Muscle of arm (tissue), 12 donors: ENCODE data around the gene KATNBL1. TPM values are rescaled to one million over a fixed set of nuclear protein-coding genes. Genes with fewer than 3 reads are reported as not detected.
"Not testable (repeated sequence)": the region's sequence is repeated elsewhere in the genome, so short reads cannot be mapped to it uniquely, and the experiment has no call there.

Experiments
- DNase-seq: peaks from one replicate; pipeline ENCODE4 v3.0.0-alpha.2; 2013
- polyA plus RNA-seq, 12 donors: library from polyadenylated mRNA; unstranded; fragments of 120-200 nt; gene quantifications; one replicate each; pipeline ENCODE4 v1.2.1, GENCODE V29; 2013; ENCODE audit not compliant: insufficient read length in 12 of 12

KATNBL1 gene
- polyA plus RNA-seq, 12 donors, result 64.5 to 175 (median 116) TPM; not detected in 1

- no peak for DNase-seq
These were observed 84.0 kb downstream of the KATNBL1 start for GRCh38 chr15:34125945-34126344.

- DNase-seq, result no peak
These were observed 85.2 kb downstream of the KATNBL1 start for GRCh38 chr15:34124651-34125050.

DNA sequence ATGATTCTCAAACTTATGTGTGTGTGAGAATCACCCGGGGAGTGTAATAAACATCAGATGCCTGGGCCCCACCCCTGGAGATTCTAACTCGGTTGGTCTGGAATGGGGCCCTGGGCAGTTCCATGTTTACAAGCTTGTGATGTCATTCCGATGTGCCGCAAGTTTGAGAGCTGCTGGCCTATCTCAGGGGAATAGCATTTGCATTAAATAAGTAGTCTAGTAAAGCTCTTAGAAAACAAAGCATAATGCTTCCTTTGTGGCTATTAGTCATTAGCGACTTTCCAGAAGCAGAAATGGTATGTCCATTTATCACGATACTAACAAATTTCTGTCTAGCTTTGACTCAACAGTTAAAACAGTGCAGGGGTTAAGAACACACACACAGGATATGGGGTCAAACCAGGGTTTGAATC is 87.1 kb downstream of the KATNBL1 start:
- DNase-seq, result no peak

GRCh38 chr15:34121786-34122185 is 88.1 kb downstream of the KATNBL1 start:
- DNase-seq, result not testable (repeated sequence)

GRCh38 chr15:34120420-34120819 is 89.5 kb downstream of the KATNBL1 start:
- not testable (repeated sequence) for DNase-seq

DNA sequence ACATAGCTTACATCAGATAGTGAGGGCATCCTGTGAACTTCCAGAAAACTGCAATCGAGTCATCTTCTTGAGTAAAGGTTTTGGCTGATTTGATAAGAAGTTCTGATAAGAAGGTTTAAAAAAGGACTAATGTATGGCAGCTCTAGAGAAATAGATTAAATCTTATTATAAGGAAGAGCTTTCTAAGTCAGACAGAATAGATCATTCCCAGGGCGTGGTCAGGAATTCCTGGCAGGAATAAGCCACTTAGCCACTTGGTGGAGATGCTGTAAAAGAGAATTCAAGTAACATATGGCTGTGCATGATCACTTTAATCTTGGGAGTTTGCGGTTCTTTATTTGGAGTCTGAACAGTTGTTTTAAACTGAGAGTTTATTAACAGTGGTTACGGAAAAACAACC is 90.6 kb downstream of the KATNBL1 start:
- DNase-seq, result no peak

DNA sequence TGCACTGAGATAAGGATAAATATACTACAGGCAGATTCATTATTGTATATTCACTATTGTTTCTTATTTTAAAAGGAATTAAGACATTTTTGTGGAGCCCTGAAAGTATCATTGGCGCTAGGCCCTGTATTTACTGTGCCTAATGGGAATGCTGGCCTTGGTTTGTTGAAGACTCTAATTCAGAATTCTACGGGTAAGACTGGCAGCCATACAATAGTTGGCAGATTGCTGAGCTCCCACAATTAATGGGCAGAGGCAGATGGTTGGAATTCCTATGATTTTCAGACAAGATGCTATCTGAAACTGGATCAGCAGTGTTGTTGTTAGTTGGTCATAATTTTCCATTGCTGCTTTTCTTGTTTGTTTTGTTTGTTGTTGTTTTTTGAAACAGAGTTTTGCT is 93.3 kb downstream of the KATNBL1 start:
- DNase-seq, result no peak

- no peak for DNase-seq
These were observed 95.2 kb downstream of the KATNBL1 start for GRCh38 chr15:34114739-34115138.

DNA sequence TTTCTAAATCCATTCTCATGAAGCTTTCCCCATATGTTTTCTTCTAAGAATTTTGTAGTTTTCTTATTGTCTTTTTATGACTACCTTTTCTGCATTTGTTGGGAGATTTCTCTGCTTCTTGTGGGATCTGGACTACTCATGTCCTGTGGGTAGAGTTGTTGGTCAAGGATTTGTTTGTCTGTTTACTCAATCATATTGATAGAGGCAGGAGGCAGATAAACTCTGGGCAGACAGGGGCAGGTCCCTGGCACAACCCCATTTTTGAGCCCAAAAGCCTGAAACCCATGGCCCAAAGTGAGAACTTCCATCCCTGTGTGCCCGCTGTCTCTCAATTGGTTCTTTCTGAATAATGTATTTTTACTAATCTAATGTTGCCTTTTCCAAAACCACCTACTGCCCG is 95.7 kb downstream of the KATNBL1 start:
- DNase-seq, result no peak

GRCh38 chr15:34111488-34111887 is 98.4 kb downstream of the KATNBL1 start:
- no peak for DNase-seq

- DNase-seq, result no peak
These were observed 99.9 kb downstream of the KATNBL1 start for GRCh38 chr15:34109797-34110663.

- DNase-seq, result no peak
These were observed 102.6 kb downstream of the KATNBL1 start for GRCh38 chr15:34107315-34107714.

- no peak for DNase-seq
These were observed 103.5 kb downstream of the KATNBL1 start for GRCh38 chr15:34106423-34106822.

DNA sequence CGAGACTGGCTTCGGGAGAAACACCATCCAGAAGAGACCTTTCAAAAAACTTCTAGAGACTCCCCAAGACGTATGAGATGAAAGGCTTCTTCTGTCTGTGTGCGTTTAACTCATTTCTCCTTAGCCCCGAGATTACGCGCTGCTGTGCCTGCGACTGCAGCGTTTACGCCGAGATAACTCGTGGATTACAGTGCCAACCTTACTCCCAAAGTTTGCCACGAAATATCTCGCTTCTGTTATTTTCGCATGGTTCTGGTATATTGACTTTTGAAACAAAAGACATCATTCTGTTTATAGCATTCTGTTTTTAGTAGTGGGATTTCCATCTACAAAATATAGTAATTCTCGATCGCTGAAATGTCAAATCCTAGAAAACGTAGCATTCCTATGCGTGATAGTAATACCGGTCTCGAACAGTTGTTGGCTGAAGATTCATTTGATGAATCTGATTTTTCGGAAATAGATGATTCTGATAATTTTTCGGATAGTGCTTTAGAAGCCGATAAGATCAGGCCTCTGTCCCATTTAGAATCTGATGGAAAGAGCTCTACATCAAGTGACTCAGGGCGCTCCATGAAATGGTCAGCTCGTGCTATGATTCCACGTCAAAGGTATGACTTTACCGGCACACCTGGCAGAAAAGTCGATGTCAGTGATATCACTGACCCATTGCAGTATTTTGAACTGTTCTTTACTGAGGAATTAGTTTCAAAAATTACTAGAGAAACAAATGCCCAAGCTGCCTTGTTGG is 107.5 kb downstream of the KATNBL1 start:
- no peak for DNase-seq

- DNase-seq, result peak; percentile 99
These were observed 108.3 kb downstream of the KATNBL1 start, which contains the start of the genes EMC7 and PGBD4 for GRCh38 chr15:34101366-34102174. EMC7 (minus strand) TSS chr15:34101862; CDS start chr15:34101839, 23 bp downstream. PGBD4 (plus strand) TSS chr15:34102083; CDS start chr15:34102532, 449 bp downstream.

DNA sequence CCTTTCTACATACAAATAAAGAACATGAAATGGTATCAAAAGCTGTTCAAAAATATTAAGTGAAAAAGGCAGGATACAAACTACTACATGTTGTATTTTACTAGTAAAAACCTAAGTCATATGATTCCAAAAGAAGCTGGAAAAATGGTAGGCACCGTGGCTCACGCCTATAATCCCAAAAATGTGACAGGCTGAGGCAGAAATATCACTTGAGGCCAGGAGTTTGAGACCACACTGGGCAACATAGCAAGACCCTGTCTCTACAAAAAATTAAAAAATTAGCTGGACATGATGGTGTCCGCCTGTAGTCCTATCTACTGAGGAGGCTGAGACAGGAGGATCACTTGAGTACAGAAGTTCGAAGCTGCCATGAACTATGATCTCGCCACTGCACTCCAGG is 110.0 kb downstream of the KATNBL1 start:
- DNase-seq, result no peak

Other genes starting within 250 kb of the KATNBL1 start
- under 1 TPM in 8 of 12 donors, not detected in 4; 0.04 to 0.17 (median 0.08) TPM for gene CHRM5, start 241.6 kb downstream of the KATNBL1 start, polyA plus RNA-seq
- gene AVEN, start 170.9 kb downstream of the KATNBL1 start, polyA plus RNA-seq, result 10 to 100 TPM in 11 of 12 donors, not detected in 1; 13.7 to 22.3 (median 19.0) TPM
- 10 to 100 TPM in 11 of 12 donors, not detected in 1; 33.8 to 66.2 (median 55.7) TPM for gene EMC7, start 108.2 kb downstream of the KATNBL1 start, polyA plus RNA-seq
- gene PGBD4, start 108.0 kb downstream of the KATNBL1 start, polyA plus RNA-seq, result 1 to 10 TPM in 11 of 12 donors, not detected in 1; 1.2 to 2.3 (median 2.0) TPM
- 100 to 1,000 TPM in 1 of 12 donors, 10 to 100 TPM in 10, not detected in 1; 69.0 to 147 (median 82.7) TPM for gene EMC4, start 14.9 kb upstream of the KATNBL1 start, polyA plus RNA-seq
- gene SLC12A6, start 127.7 kb upstream of the KATNBL1 start, polyA plus RNA-seq, result 10 to 100 TPM in 11 of 12 donors, not detected in 1; 14.3 to 26.0 (median 20.9) TPM
- gene NOP10, start 133.0 kb upstream of the KATNBL1 start, polyA plus RNA-seq, result 100 to 1,000 TPM in 5 of 12 donors, 10 to 100 TPM in 6, not detected in 1; 54.1 to 114 (median 99.4) TPM
- gene NUTM1, start 133.2 kb upstream of the KATNBL1 start, polyA plus RNA-seq, result under 1 TPM in 1 of 12 donors, not detected in 11; 0.05 TPM
- gene LPCAT4, start 157.1 kb upstream of the KATNBL1 start, polyA plus RNA-seq, result 10 to 100 TPM in 11 of 12 donors, not detected in 1; 25.1 to 61.9 (median 33.0) TPM
- 100 to 1,000 TPM in 1 of 12 donors, 10 to 100 TPM in 10, not detected in 1; 21.5 to 171 (median 55.7) TPM for gene GOLGA8A, start 227.7 kb upstream of the KATNBL1 start, polyA plus RNA-seq